HG02571 (cell line): ENCODE data around the gene MCTP2.

Experiments used
- ATAC-seq: cut with Tn5 transposase; IDR thresholded peaks from one replicate; pipeline ENCODE4 v1.9.1; 2021; ENCODE audit warnings: mild to moderate bottlenecking, moderate library complexity; ENCODE audit not compliant: unreplicated experiment

The MCTP2 gene

GRCh38 chr15:94381384-94381783 lies 150.0 kb downstream of the MCTP2 start:
- no peak for ATAC-seq

- no peak for ATAC-seq
Measured at GRCh38 chr15:94383041-94383440, 151.7 kb downstream of the MCTP2 start.

DNA sequence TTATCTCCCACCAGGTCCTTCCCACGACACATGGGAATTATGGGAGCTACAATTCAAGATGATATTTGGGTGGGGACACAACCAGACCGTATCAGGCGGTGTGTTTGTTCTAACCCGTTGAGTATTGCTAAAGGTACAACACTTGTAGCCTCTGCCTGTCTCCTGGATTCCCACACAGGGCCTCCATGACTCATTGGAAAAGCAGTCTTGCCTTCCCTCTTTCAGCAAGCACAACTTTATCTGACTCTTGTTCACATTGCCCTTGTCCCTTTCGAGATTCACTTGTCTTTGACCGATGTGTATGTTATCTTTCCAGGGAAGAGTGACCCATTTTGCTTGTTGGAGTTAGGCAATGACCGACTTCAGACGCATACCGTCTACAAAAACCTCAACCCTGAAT lies 152.3 kb downstream of the MCTP2 start:
- ATAC-seq = no peak

DNA sequence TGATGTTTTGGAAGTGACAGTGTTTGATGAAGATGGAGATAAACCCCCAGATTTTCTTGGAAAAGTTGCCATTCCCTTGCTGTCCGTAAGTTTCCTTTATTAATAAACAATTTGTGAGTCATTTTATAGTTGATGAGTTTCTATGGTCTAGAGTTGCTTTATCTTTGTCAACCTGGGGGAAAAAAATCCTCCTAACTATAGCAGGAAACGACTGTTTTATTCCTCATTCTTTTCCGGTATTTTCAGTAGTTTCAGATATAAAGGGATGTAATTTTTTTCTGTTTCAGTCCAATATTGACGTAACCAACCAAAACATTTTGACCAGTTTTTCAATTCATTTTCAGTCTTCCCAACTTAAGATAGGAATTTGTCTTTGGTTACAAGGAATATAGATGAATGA lies 154.1 kb downstream of the MCTP2 start:
- ATAC-seq = no peak

GRCh38 chr15:94386351-94386750 lies 155.0 kb downstream of the MCTP2 start:
- ATAC-seq = no peak

DNA sequence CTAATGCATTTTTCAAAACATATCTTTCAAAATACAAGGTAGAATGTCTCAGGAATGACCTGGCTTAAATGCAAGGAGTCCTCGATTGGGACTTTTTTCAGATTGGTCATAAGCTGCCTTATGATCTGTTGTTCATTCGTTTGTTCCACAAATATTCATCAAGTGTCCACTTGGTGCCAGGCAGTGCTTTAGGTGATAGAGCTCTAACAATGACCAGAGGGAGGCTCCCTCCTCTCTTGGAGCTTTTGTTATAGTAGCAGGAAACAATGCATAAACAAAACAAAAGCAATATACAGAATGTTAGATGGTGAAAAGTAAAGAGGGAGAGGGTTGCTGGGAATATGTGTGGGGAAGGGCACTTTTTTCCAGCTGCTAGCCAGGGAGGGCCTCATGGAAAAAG lies 156.1 kb downstream of the MCTP2 start:
- no peak for ATAC-seq

DNA sequence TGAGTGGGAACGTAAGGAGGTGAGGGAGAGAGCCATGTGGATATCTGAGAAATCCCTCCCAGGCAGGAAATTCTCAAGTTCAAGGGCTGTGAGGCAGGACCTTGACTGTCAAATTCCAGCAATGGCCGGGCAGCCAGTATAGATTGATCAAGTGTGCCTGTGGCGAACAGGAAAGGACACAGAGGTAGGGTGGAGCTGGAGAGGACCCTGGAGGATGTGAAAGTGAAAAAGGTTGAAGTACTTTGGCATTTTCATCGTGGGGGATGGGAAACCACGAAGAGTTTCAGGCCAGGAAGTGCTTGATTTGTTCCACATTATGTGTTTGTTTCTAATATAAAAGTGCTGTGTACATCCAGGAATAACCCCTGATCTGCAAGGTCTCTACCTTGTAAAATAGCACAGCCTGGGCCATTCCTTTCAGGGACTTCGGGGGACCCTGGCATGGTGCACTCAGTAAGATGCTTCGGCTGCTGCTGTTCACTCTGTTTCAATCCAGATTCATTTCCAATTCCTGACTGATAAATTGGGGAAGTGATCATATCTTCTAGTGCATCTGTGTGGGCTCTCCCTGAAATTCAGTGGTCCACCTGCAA lies 156.6 kb downstream of the MCTP2 start:
- ATAC-seq = no peak

GRCh38 chr15:94395640-94396039 lies 164.3 kb downstream of the MCTP2 start:
- no peak for ATAC-seq

- no peak for ATAC-seq
Measured at GRCh38 chr15:94397337-94397736, 166.0 kb downstream of the MCTP2 start.

GRCh38 chr15:94398001-94398400 lies 166.6 kb downstream of the MCTP2 start:
- no peak for ATAC-seq

DNA sequence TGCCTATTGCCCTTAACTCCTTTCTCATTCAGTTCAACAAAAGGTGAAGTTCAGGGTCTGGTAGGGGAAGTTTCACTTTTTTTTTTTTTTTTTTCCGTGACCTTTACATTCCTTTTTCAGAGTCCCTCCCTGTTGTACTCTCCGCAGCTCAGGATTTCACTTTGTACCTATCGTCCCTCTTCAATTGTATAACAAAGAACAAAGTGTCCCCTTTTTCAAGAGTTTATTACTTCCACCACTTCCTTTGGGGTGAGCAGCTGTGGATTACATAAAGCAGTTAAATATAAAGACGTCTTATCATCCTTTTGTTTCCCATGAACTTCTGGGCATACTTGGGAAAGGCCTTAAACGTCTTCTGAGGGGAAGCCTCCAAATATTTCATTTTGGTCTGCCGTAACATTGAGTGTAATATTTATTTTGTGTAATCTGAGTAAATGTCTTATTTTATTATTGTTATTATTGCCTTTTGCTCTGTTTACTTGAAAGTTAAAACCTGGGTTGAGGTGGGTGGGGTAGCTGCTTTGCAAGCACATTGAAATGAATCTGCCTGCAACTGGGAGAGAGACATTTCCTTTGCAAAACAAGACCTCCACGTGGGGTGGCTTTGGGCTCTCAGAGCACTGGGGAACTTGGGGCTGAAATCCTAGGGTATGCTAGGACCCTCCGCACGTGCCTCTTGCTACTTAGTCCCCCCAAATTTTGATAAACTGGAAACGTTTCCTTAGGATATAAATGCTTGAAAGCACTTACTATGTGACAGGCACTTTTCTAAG lies 169.4 kb downstream of the MCTP2 start:
- no peak for ATAC-seq

DNA sequence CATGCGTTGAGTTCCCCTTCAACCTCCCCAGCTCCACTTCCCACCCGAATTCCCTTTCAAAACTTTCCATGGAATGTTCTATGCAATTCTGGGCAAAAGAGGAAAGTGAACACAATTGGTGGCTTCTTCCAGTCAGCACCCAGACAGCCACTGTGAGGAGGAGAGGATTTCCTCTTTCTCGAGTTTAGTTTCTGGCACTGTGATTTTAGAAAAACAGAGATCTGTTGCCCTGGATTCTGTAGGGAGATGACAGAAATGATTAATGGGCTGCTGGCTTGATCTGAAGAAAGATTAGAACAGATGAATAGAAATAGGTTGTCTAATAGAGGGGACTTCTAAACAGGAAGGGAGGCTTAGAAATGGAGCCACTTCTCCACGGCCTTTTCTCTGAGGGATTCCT lies 172.0 kb downstream of the MCTP2 start:
- no peak for ATAC-seq

GRCh38 chr15:94404733-94405283 lies 173.4 kb downstream of the MCTP2 start:
- ATAC-seq = no peak

DNA sequence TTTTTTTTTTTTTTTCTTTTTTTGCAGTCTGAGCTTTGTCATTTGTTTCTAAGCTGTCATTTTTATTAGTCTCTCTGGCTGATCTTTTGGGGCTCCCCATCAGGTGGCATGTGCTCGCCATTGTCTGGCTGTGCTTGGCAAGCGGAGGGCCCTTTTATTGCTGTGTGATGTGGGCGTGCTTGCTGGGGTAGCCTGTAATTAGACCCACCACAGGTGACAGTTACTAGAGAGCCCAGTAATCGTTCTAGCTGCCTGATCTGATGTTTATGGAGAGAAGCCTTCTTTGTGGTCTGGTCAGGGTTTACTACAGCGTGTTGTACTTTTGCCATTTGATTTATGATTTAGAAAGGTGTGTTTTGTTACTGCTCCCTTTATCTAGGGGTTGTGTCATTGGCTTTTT lies 179.9 kb downstream of the MCTP2 start:
- no peak for ATAC-seq

GRCh38 chr15:94411846-94412245 lies 180.5 kb downstream of the MCTP2 start:
- no peak for ATAC-seq

DNA sequence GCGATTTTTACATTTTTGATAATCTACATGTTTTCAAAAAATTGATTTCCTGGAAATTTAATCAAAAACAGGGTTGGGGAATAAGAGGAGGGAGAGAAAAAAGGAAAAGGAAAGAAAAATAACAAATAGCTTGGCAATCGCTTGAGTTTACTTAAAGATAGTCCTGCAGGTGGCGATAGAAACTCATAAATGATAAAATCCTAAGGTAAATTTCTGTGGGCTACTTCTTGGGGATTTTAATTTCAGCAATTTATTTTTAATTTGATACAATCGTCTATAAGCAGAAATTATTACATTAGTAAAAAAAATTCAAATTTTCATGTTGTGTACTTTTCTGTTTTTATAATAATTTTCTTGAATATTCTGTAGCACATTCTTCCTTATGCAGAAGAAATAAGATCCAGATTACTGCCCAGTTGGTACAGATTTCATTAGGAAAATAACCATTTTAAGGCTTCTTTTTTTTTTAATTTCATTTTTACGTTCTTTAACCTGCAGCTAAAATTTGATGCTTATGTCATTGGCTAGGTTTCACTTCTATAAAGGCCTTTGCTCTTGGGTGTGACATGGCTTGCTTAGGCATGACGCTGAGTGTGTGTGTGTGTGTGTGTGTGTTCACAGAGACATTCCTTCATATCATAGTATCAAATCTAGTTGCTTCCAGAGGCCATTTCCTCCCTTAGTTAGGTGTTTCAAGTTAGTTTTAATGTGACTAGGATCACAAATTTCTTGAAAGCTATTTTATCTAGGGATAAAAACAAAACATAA lies 181.8 kb downstream of the MCTP2 start:
- ATAC-seq = no peak

GRCh38 chr15:94414916-94415315 lies 183.6 kb downstream of the MCTP2 start:
- no peak for ATAC-seq

DNA sequence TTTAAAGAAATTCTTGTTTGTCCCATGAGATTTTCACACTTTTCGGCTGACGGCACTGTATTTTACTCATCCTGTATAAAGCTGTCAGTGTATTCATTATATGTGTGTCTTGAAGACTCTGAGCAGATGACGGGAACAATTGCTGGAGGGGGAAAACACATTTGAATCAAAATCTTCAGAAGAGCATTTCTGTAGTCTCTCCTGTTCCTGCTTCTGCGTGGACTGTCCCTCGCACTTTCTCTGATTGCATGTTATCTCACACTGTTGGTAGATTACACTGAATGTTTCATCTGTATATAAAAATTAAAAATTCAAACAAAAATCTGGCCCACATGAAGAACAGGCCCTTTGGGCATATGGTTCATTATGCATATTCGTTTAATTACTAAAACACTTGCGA lies 184.9 kb downstream of the MCTP2 start:
- no peak for ATAC-seq

- no peak for ATAC-seq
Measured at GRCh38 chr15:94416820-94417219, 185.5 kb downstream of the MCTP2 start.

- ATAC-seq = no peak
Measured at GRCh38 chr15:94417501-94418293, 186.3 kb downstream of the MCTP2 start.

GRCh38 chr15:94421706-94422105 lies 190.3 kb downstream of the MCTP2 start:
- ATAC-seq = no peak
